Activated CD4-positive, alpha-beta T cell treated with anti-CD3 and anti-CD28 coated beads, Interleukin-2, amount 10 ng/mL, durations not matched to agents 7 days and 5 days (primary cell): ENCODE data around the gene MAP2K7. TPM values are rescaled to one million over a fixed set of nuclear protein-coding genes. Genes with fewer than 3 reads are reported as not detected.
"Not testable (repeated sequence)": the region's sequence is repeated elsewhere in the genome, so short reads cannot be mapped to it uniquely, and the experiment has no call there.

Experiments
- CTCF ChIA-PET: fragments of 350-600 bp; sonication (Branson Sonifier 250); formaldehyde crosslinking; loops from one replicate; lab custom pipeline; 2021; ENCODE audit warnings: antibody characterized with exemption; lab: Charles Lee
- POLR2A ChIA-PET: fragments of 350-600 bp; sonication (Branson Sonifier 250); formaldehyde crosslinking; loops from one replicate; lab custom pipeline; 2021; ENCODE audit warnings: antibody characterized with exemption; lab: Charles Lee
- DNase-seq: peaks from one replicate; pipeline ENCODE4 v3.0.0-alpha.2; 2020
- H3K27ac Mint-ChIP-seq: one replicate; pipeline ENCODE4 v1.8.0; 2021; ENCODE audit warnings: mild to moderate bottlenecking, moderate library complexity, mixed read lengths
- H3K27me3 Mint-ChIP-seq: one replicate; pipeline ENCODE4 v1.8.0; 2021; ENCODE audit warnings: mixed read lengths
- H3K36me3 Mint-ChIP-seq: one replicate; pipeline ENCODE4 v1.8.0; 2021; ENCODE audit warnings: low read depth, mixed read lengths
- H3K4me1 Mint-ChIP-seq: one replicate; pipeline ENCODE4 v1.8.0; 2021; ENCODE audit warnings: mixed read lengths
- H3K4me3 Mint-ChIP-seq: one replicate; pipeline ENCODE4 v1.8.0; 2021; ENCODE audit warnings: mild to moderate bottlenecking, moderate library complexity, mixed read lengths
- H3K9me3 Mint-ChIP-seq: one replicate; pipeline ENCODE4 v1.8.0; 2021; ENCODE audit warnings: mixed read lengths
- total RNA-seq, 2 experiments: library from RNA; stranded (reverse); gene quantifications; one replicate each; pipeline ENCODE4 v1.2.3, GENCODE V29; 2021

MAP2K7 gene
- total RNA-seq, 2 experiments from 2014 or later, result 44.1 to 45.6 TPM

DNA sequence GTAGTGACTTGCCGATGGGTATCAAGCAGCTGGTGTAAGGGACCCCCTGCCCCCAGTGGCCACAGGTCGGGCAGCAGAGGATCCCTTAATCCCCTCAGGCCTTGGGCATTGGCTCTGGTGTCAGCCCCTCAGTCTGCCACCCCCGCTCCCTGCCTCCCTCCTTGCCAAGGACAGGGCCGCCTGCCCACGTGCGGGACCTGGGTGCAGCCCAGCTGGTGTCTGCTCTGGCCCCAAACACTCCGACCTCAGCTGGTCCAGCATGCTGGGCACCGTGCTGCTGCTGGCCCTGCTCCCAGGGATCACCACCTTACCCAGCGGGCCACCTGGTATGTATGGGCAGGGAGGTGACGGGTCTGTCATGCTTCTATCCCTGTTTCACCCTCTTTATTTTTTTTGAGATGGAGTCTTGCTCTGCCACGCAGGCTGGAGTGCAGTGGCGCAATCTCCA lies 10.9 kb downstream of the MAP2K7 start, which contains the start of gene TGFBR3L:
Gene TGFBR3L, plus strand, starts transcription at position 233 of the 448 bp plus-strand sequence.
- H3K4me1 Mint-ChIP-seq, result peaks cover 16% of the 10 kb centered on the region
- no peak for DNase-seq
- H3K9me3 Mint-ChIP-seq, result no peaks in the 10 kb centered on the region
- H3K27me3 Mint-ChIP-seq, result peaks cover 32% of the 10 kb centered on the region
- H3K36me3 Mint-ChIP-seq, result peaks cover 10% of the 10 kb centered on the region
- ChIA-PET POLR2A (no interaction called here), CTCF (no interaction called here)
- H3K4me3 Mint-ChIP-seq, result peak within 1 kb of the TSS; percentile 53
- H3K27ac Mint-ChIP-seq, result no peak within 1 kb of the TSS

- CTCF ChIA-PET, result interaction anchor here (0.6 to 1.5 kb wide), 3 partner anchors 12 to 1630 kb away, joined by 3 to 4 read pairs (median 4); partner anchors contain the start of gene MAP2K7
- Mint-ChIP-seq H3K27ac (no peak overlapping the region), H3K4me1 (peaks cover 21% of the 10 kb centered on the region), H3K9me3 (no peaks in the 10 kb centered on the region), H3K4me3 (peak overlapping the region; percentile 53), H3K27me3 (peaks cover 37% of the 10 kb centered on the region), H3K36me3 (peaks cover 10% of the 10 kb centered on the region)
- DNase-seq, result no peak
- POLR2A ChIA-PET, result interaction anchor here (0.6 kb wide), 1 partner anchor 1332 kb away, joined by 4 read pairs; no protein-coding TSS in a partner anchor
Observed at GRCh38 chr19:7915250-7916102, 11.8 kb downstream of the MAP2K7 start.

- H3K27ac Mint-ChIP-seq, result no peak overlapping the region
- H3K4me1 Mint-ChIP-seq, result peaks cover 27% of the 10 kb centered on the region
- H3K4me3 Mint-ChIP-seq, result peak overlapping the region; percentile 63
- CTCF ChIA-PET, result interaction anchor here (0.6 to 2.2 kb wide), 5 partner anchors 13 to 1946 kb away, joined by 3 to 5 read pairs (median 4); partner anchors contain the start of gene MAP2K7
- peaks cover 7% of the 10 kb centered on the region for H3K36me3 Mint-ChIP-seq
- H3K9me3 Mint-ChIP-seq, result no peaks in the 10 kb centered on the region
- peaks cover 37% of the 10 kb centered on the region for H3K27me3 Mint-ChIP-seq
- POLR2A ChIA-PET, result interaction anchor here (0.6 kb wide), 1 partner anchor 1333 kb away, joined by 4 read pairs; no protein-coding TSS in a partner anchor
- DNase-seq, result peak; percentile 66
Observed at GRCh38 chr19:7916103-7916954, 12.7 kb downstream of the MAP2K7 start.

GRCh38 chr19:7916955-7917266 lies 13.2 kb downstream of the MAP2K7 start:
- Mint-ChIP-seq H3K9me3 (no peaks in the 10 kb centered on the region), H3K27ac (no peak overlapping the region), H3K27me3 (peaks cover 37% of the 10 kb centered on the region)

GRCh38 chr19:7917267-7918061 lies 13.8 kb downstream of the MAP2K7 start:
- CTCF ChIA-PET, result interaction anchor here (0.6 to 3.3 kb wide), 15 partner anchors 9 to 1945 kb away, joined by 3 to 12 read pairs (median 4); partner anchors contain the start of genes LRRC8E, MAP2K7, TIMM44 and TRAPPC5
- H3K27me3 Mint-ChIP-seq, result peaks cover 37% of the 10 kb centered on the region
- H3K9me3 Mint-ChIP-seq, result no peaks in the 10 kb centered on the region
- DNase-seq, result peak; percentile 51
- H3K4me3 Mint-ChIP-seq, result peak overlapping the region; percentile 63
- peaks cover 36% of the 10 kb centered on the region for H3K4me1 Mint-ChIP-seq
- H3K36me3 Mint-ChIP-seq, result peaks cover 8% of the 10 kb centered on the region
- POLR2A ChIA-PET, result no interaction called here
- no peak overlapping the region for H3K27ac Mint-ChIP-seq

More at GRCh38 chr19:7916955-7917266, 13.2 kb downstream of the MAP2K7 start:
- ChIA-PET POLR2A (no interaction called here), CTCF (interaction anchor here (0.6 to 2.2 kb wide), 6 partner anchors 9 to 1946 kb away, joined by 3 to 10 read pairs (median 5); partner anchors contain the start of genes LRRC8E and MAP2K7)
- Mint-ChIP-seq H3K36me3 (peaks cover 6% of the 10 kb centered on the region), H3K4me3 (peak overlapping the region; percentile 63), H3K4me1 (peaks cover 33% of the 10 kb centered on the region)
- DNase-seq, result no peak

- H3K4me1 Mint-ChIP-seq, result peaks cover 36% of the 10 kb centered on the region
- H3K27me3 Mint-ChIP-seq, result peaks cover 37% of the 10 kb centered on the region
- CTCF ChIA-PET, result interaction anchor here (0.6 to 3.3 kb wide), 14 partner anchors 10 to 663 kb away, joined by 3 to 12 read pairs (median 4); partner anchors contain the start of genes LRRC8E, MAP2K7, TIMM44 and TRAPPC5
- POLR2A ChIA-PET, H3K27ac Mint-ChIP-seq, H3K36me3 Mint-ChIP-seq, H3K9me3 Mint-ChIP-seq, DNase-seq: not testable (repeated sequence)
- H3K4me3 Mint-ChIP-seq, result peak overlapping the region; percentile 44
Observed at GRCh38 chr19:7918062-7918614, 14.5 kb downstream of the MAP2K7 start.

GRCh38 chr19:7918615-7919421 lies 15.1 kb downstream of the MAP2K7 start:
- ChIA-PET POLR2A (no interaction called here), CTCF (interaction anchor here (0.6 to 3.3 kb wide), 11 partner anchors 9 to 662 kb away, joined by 3 to 19 read pairs (median 10); partner anchors contain the start of genes LRRC8E, MAP2K7, TIMM44 and TRAPPC5)
- H3K4me3 Mint-ChIP-seq, result peak overlapping the region; percentile 19
- peaks cover 8% of the 10 kb centered on the region for H3K36me3 Mint-ChIP-seq
- peaks cover 36% of the 10 kb centered on the region for H3K4me1 Mint-ChIP-seq
- H3K9me3 Mint-ChIP-seq, result no peaks in the 10 kb centered on the region
- H3K27me3 Mint-ChIP-seq, result peaks cover 37% of the 10 kb centered on the region
- no peak for DNase-seq
- no peak overlapping the region for H3K27ac Mint-ChIP-seq

GRCh38 chr19:7919610-7920518 lies 16.2 kb downstream of the MAP2K7 start, which contains the start of gene SNAPC2:
SNAPC2 (plus strand) TSS chr19:7920338; CDS start chr19:7920367, 29 bp downstream.
- peak; percentile 97 for DNase-seq
- H3K27ac Mint-ChIP-seq, result peak within 1 kb of the TSS; percentile 94
- ChIA-PET POLR2A (interaction anchor here (1.0 to 1.4 kb wide), 2 partner anchors 9 to 24 kb away, joined by 3 read pairs; partner anchors contain the start of gene TIMM44), CTCF (interaction anchor here (1.1 to 3.3 kb wide), 8 partner anchors 9 to 239 kb away, joined by 3 to 19 read pairs (median 9); partner anchors contain the start of genes MAP2K7, TIMM44 and TRAPPC5)
- H3K4me1 Mint-ChIP-seq, result peaks cover 38% of the 10 kb centered on the region
- no peaks in the 10 kb centered on the region for H3K9me3 Mint-ChIP-seq
- H3K4me3 Mint-ChIP-seq, result peak within 1 kb of the TSS; percentile 87
- peaks cover 8% of the 10 kb centered on the region for H3K36me3 Mint-ChIP-seq
- H3K27me3 Mint-ChIP-seq, result peaks cover 35% of the 10 kb centered on the region

DNA sequence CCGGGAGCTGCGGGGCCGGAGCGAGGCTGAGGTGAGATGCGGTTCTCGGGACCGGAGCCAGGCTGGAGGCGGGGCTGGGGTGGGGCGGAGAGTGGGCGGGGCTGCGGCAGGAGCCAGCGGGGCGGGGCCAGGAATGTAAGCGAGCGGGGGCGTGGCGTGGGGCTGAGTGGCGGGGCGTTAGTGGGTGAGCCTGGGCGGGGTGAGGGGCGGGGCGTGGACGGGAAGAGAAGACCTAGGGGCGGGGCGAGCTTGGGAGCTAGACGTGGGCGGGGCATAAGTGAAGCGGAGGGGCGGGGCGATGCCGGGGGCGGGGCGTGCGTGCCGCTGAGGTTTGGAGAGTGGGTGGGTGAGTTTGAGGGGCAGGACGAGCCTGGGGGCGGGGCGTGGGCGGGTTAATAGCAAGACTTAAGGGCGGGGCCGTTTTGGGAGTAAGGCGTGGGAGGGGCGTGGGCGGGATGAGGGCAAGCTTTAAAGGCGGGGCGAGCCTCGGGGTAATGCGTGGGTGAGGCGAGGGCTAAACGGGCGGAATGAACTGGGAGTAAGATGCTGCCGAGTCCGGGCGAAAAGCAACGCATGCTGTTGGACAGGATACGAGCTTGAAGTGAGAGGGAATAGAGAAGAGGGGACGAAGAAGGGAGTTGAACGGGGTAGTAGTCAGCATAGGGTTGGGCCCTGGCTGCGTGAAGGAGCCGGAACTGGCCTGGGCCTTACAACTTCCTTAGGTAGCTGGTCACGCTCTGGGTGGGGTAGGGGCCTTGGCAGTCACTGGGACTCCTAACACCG lies 17.0 kb downstream of the MAP2K7 start:
- Mint-ChIP-seq H3K4me1 (peaks cover 37% of the 10 kb centered on the region), H3K9me3 (no peaks in the 10 kb centered on the region), H3K4me3 (peak overlapping the region; percentile 87), H3K27me3 (peaks cover 27% of the 10 kb centered on the region), H3K36me3 (peaks cover 8% of the 10 kb centered on the region), H3K27ac (peak overlapping the region; percentile 94)
- CTCF ChIA-PET, result interaction anchor here (1.1 to 3.3 kb wide), 8 partner anchors 9 to 240 kb away, joined by 3 to 19 read pairs (median 9); partner anchors contain the start of genes MAP2K7, TIMM44 and TRAPPC5
- POLR2A ChIA-PET, result interaction anchor here (1.0 to 1.4 kb wide), 2 partner anchors 9 to 23 kb away, joined by 3 read pairs; partner anchors contain the start of gene TIMM44
- peak; percentile 99 for DNase-seq
